SK-N-SH (cell line): ENCODE data around the gene ATP6V0A1. TPM values are rescaled to one million over a fixed set of nuclear protein-coding genes. Genes with fewer than 3 reads are reported as not detected.

Source experiments
- CTCF ChIA-PET: fragments of 300-600, 350-600 bp; formaldehyde crosslinking; extraction: SDS; loops from one replicate; lab custom pipeline; 2021; lab: Yijun Ruan, JAX
- POLR2A ChIA-PET: fragments of 350-600 bp; sonication (Branson Sonifier 250); formaldehyde crosslinking; extraction: SDS; loops from one replicate; lab custom pipeline; 2020; ENCODE audit warnings: antibody characterized with exemption, inconsistent platforms; lab: Yijun Ruan, JAX
- DNase-seq: peaks from one replicate; pipeline ENCODE4 v3.0.0; 2012
- H2AFZ ChIP-seq: fragments of 200-600 bp; sonication (generic); 2 replicates; pipeline ENCODE4 v1.8.1; 2016; ENCODE audit warnings: antibody characterized with exemption, mild to moderate bottlenecking, low read depth
- H3F3A ChIP-seq: fragments of 200-600 bp; sonication (generic); replicated peaks from 2 replicates; pipeline ENCODE3; 2016; ENCODE audit warnings: antibody characterized with exemption, mild to moderate bottlenecking; ENCODE audit not compliant: insufficient read depth
- H3K27ac ChIP-seq, 2 experiments: fragments of 200-500 bp in 1 of 2; fragments of 200-600 bp in 1 of 2; sonication (Bioruptor generic) in 1 of 2; sonication (generic), shearing (Covaris generic) in 1 of 2; 2 replicates each; pipeline versions ENCODE4 v1.5.1 to v1.6.1; 2014 to 2016; ENCODE audit warnings: low read depth in 2 of 2, inconsistent platforms in 1 of 2, low read length in 1 of 2, mild to moderate bottlenecking in 1 of 2, mixed read lengths in 1 of 2
- H3K27me3 ChIP-seq: fragments of 200-600 bp; sonication (generic), shearing (Covaris generic); 2 replicates; pipeline ENCODE4 v1.6.1; 2016; ENCODE audit warnings: mixed run types; ENCODE audit not compliant: insufficient read depth
- H3K36me3 ChIP-seq, 2 experiments: fragments of 200-500 bp in 1 of 2; fragments of 200-600 bp in 1 of 2; sonication (Bioruptor generic) in 1 of 2; sonication (generic) in 1 of 2; replicated peaks in 1 of 2; 2 replicates each; pipeline versions ENCODE3 to v1.5.1; 2014 to 2016; ENCODE audit warnings: low read length in 1 of 2, mild to moderate bottlenecking in 1 of 2; ENCODE audit not compliant: insufficient read depth in 2 of 2, control insufficient read depth in 1 of 2
- H3K4me1 ChIP-seq, 2 experiments: fragments of 200-500 bp in 1 of 2; fragments of 200-600 bp in 1 of 2; sonication (Bioruptor generic) in 1 of 2; sonication (generic), shearing (Covaris generic) in 1 of 2; 2 replicates each; pipeline versions ENCODE4 v1.5.1 to v1.6.1; 2014 to 2016; ENCODE audit warnings: low read depth in 1 of 2, low read length in 1 of 2, mixed run types in 1 of 2; ENCODE audit not compliant: insufficient read depth in 2 of 2, control insufficient read depth in 1 of 2
- H3K4me2 ChIP-seq: fragments of 200-600 bp; sonication (generic), shearing (Covaris generic); 2 replicates; pipeline ENCODE4 v1.6.1; 2017; ENCODE audit warnings: mixed run types
- H3K4me3 ChIP-seq, 2 experiments: fragments of 200-500 bp in 1 of 2; fragments of 200-600 bp in 1 of 2; sonication (Bioruptor generic) in 1 of 2; sonication (generic), shearing (Covaris generic) in 1 of 2; 2 replicates each; pipeline versions ENCODE4 v1.5.1 to v1.8.1; 2014 to 2016; ENCODE audit warnings: low read depth in 2 of 2, inconsistent platforms in 1 of 2, low read length in 1 of 2, mild to moderate bottlenecking in 1 of 2, mixed read lengths in 1 of 2, moderate library complexity in 1 of 2
- H3K79me2 ChIP-seq: fragments of 200-600 bp; sonication (generic); 2 replicates; pipeline ENCODE4 v1.8.1; 2017; ENCODE audit warnings: mild to moderate bottlenecking; ENCODE audit not compliant: insufficient read depth
- H3K9ac ChIP-seq: fragments of 200-600 bp; sonication (generic); 2 replicates; pipeline ENCODE4 v1.6.1; 2017; ENCODE audit warnings: mixed run types
- H3K9me2 ChIP-seq: fragments of 200-600 bp; sonication (generic); 2 replicates; pipeline ENCODE4 v1.6.1; 2017; ENCODE audit warnings: mixed run types
- H3K9me3 ChIP-seq: fragments of 200-600 bp; sonication (generic); 2 replicates; pipeline ENCODE4 v1.6.1; 2017; ENCODE audit warnings: mixed run types, mild to moderate bottlenecking, moderate library complexity
- H4K20me1 ChIP-seq: fragments of 200-600 bp; sonication (generic); 2 replicates; pipeline ENCODE4 v1.6.1; 2017; ENCODE audit warnings: mild to moderate bottlenecking, mixed run types; ENCODE audit not compliant: insufficient read depth
- CHD2 ChIP-seq: fragments of 150-350 bp; IDR thresholded peaks from 2 replicates; pipeline ENCODE4 v1.6.1; 2018; ENCODE audit warnings: low read length; ENCODE audit not compliant: partially characterized antibody
- CTCF ChIP-seq: fragments of 200-600 bp; sonication (generic); IDR thresholded peaks from 2 replicates; pipeline ENCODE4 v1.6.1; 2017; ENCODE audit warnings: antibody characterized with exemption, mild to moderate bottlenecking, moderate library complexity
- EP300 ChIP-seq, 2 experiments: IDR thresholded peaks; 2 replicates each; pipeline versions ENCODE4 v1.4.0 to v1.6.1; 2012; ENCODE audit warnings: borderline replicate concordance in 1 of 2, low read depth in 1 of 2, low read length in 1 of 2
- FOSL2 ChIP-seq: IDR thresholded peaks from 2 replicates; pipeline ENCODE4 v1.4.0; 2012; ENCODE audit warnings: low read depth, mild to moderate bottlenecking, moderate library complexity, borderline replicate concordance
- FOXJ3 ChIP-seq: sonication (generic); formaldehyde crosslinking; IDR thresholded peaks from 2 replicates; pipeline ENCODE4 v1.5.1; 2020; ENCODE audit warnings: mild to moderate bottlenecking, missing genetic modification reagents
- FOXM1 ChIP-seq: IDR thresholded peaks from 2 replicates; pipeline ENCODE4 v1.4.0; 2012; ENCODE audit warnings: low read depth, mild to moderate bottlenecking
- JUND ChIP-seq: IDR thresholded peaks from 2 replicates; pipeline ENCODE4 v1.4.0; 2012
- MAX ChIP-seq: IDR thresholded peaks from 2 replicates; pipeline ENCODE4 v1.4.0; 2012; ENCODE audit warnings: low read depth
- MEF2A ChIP-seq: IDR thresholded peaks from 2 replicates; pipeline ENCODE4 v1.4.0; 2012; ENCODE audit warnings: low read depth, borderline replicate concordance
- MXI1 ChIP-seq: IDR thresholded peaks from 2 replicates; pipeline ENCODE4 v1.6.1; 2012; ENCODE audit warnings: mild to moderate bottlenecking, low read depth, low read length, improper control_type of control experiment
- NFIC ChIP-seq: IDR thresholded peaks from 2 replicates; pipeline ENCODE4 v1.4.0; 2012; ENCODE audit warnings: borderline replicate concordance
- PBX3 ChIP-seq: IDR thresholded peaks from 2 replicates; pipeline ENCODE4; 2012
- POLR2AphosphoS5 ChIP-seq: IDR thresholded peaks from 2 replicates; pipeline ENCODE4 v1.6.1; 2012; ENCODE audit warnings: low read depth, low read length
- RCOR1 ChIP-seq: fragments of 150-350 bp; IDR thresholded peaks from 2 replicates; pipeline ENCODE4 v1.6.1; 2017; ENCODE audit warnings: antibody characterized with exemption, low read length
- RFX5 ChIP-seq: IDR thresholded peaks from 2 replicates; pipeline ENCODE4 v1.6.1; 2012; ENCODE audit warnings: mild to moderate bottlenecking, improper control_type of control experiment, low read length
- SIN3A ChIP-seq: IDR thresholded peaks from 2 replicates; pipeline ENCODE4 v1.6.1; 2012; ENCODE audit warnings: low read depth, mild to moderate bottlenecking, low read length, moderate library complexity, borderline replicate concordance
- SMC3 ChIP-seq: IDR thresholded peaks from 2 replicates; pipeline ENCODE4 v1.6.1; 2012; ENCODE audit warnings: low read depth, low read length, improper control_type of control experiment
- TCF12 ChIP-seq: IDR thresholded peaks from 2 replicates; pipeline ENCODE4 v1.4.0; 2012
- TEAD4 ChIP-seq: IDR thresholded peaks from 2 replicates; pipeline ENCODE4 v1.4.0; 2012; ENCODE audit warnings: mild to moderate bottlenecking, borderline replicate concordance; ENCODE audit not compliant: insufficient read depth
- USF2 ChIP-seq: fragments of 150-350 bp; IDR thresholded peaks from 2 replicates; pipeline ENCODE4 v1.6.1; 2017; ENCODE audit warnings: antibody characterized with exemption, low read length, low read depth, borderline replicate concordance
- YY1 ChIP-seq: IDR thresholded peaks from 2 replicates; pipeline ENCODE4 v1.4.0; 2012; ENCODE audit warnings: low read depth, mild to moderate bottlenecking
- WGBS: methylation state at CpG from one replicate; pipeline ENCODE4 v1.1.6; 2017; ENCODE audit warnings: low lambda C conversion rate; 5-methylcytosine and 5-hydroxymethylcytosine counted together
- polyA plus RNA-seq, 3 experiments: library from polyadenylated mRNA; depleted of rRNA; stranded (reverse); fragments of >200 nt; gene quantifications; 2 replicates each; pipeline ENCODE4 v1.2.3, GENCODE V29; 2012

Gene ATP6V0A1
- polyA plus RNA-seq, 1 of the 3 experiments (the other 2 are of a cell fraction), result 31.7 TPM

GRCh38 chr17:42509409-42509808 lies 50.7 kb downstream of the ATP6V0A1 start:
- no peaks in the 10 kb centered on the region for H3F3A ChIP-seq
- CTCF ChIA-PET, result interaction anchor here (1.0 to 3.8 kb wide), 2 partner anchors 8 to 18 kb away, joined by 5 to 22 read pairs; no protein-coding TSS in a partner anchor

GRCh38 chr17:42509841-42510240 lies 51.2 kb downstream of the ATP6V0A1 start:
- Histone ChIP-seq H3K4me2 (no peak overlapping the region), H3K27ac (no peak overlapping the region), H3K9ac (no peak overlapping the region), H3K4me3 (no peak overlapping the region), H3K36me3 (peaks cover 4 to 37% of the 10 kb centered on the region in 2 experiments), H3K27me3 (no peaks in the 10 kb centered on the region), H4K20me1 (no peaks in the 10 kb centered on the region), H3F3A (no peaks in the 10 kb centered on the region), H2AFZ (no peak overlapping the region), H3K9me3 (no peaks in the 10 kb centered on the region), H3K79me2 (no peaks in the 10 kb centered on the region), H3K9me2 (no peaks in the 10 kb centered on the region), H3K4me1 (no peaks in the 10 kb centered on the region)
- 100% methylated on average over 2 of the region's 2 CpGs for WGBS
- TF ChIP-seq USF2, result no peak
- no peak for TF ChIP-seq POLR2AphosphoS5
- TF ChIP-seq EP300 (IDR thresholded peaks at IDR 0.05; ENCODE audit: borderline replicate concordance in 1 of 2, low read depth in 1 of 2, low read length in 1 of 2), result no peak
- no peak for TF ChIP-seq TEAD4
- no peak for TF ChIP-seq FOSL2
- TF ChIP-seq FOXJ3 (CRISPR knock-in tag), result no peak
- TF ChIP-seq MEF2A, result no peak
- no peak for TF ChIP-seq SIN3A
- no peak for TF ChIP-seq RFX5
- ChIA-PET POLR2A (no interaction called here), CTCF (interaction anchor here (1.2 to 3.8 kb wide), 3 partner anchors 17 to 186 kb away, joined by 3 to 22 read pairs (median 3); no protein-coding TSS in a partner anchor)
- no peak for DNase-seq

More at GRCh38 chr17:42509409-42509808, 50.7 kb downstream of the ATP6V0A1 start:
- H3K4me2 ChIP-seq, result no peak overlapping the region
- H3K27ac ChIP-seq, result no peak overlapping the region
- no peaks in the 10 kb centered on the region for H3K9me3 ChIP-seq
- no peak overlapping the region for H3K9ac ChIP-seq
- no peak overlapping the region for H3K4me3 ChIP-seq
- H3K4me1 ChIP-seq, result no peaks in the 10 kb centered on the region
- no peak for DNase-seq
- H3K79me2 ChIP-seq, result no peaks in the 10 kb centered on the region
- POLR2A ChIA-PET, result no interaction called here
- H4K20me1 ChIP-seq, result no peaks in the 10 kb centered on the region
- 95% methylated on average over 5 of the region's 5 CpGs for WGBS
- no peaks in the 10 kb centered on the region for H3K9me2 ChIP-seq
- TF ChIP-seq TEAD4 (no peak), CTCF (no peak), MAX (no peak), TCF12 (no peak), NFIC (no peak), YY1 (no peak), PBX3 (no peak), CHD2 (no peak), FOXM1 (no peak), RCOR1 (no peak), POLR2AphosphoS5 (no peak), MXI1 (no peak), SMC3 (no peak), JUND (no peak)
- TF ChIP-seq, all 33 proteins: peak for 0
- peaks cover 4 to 37% of the 10 kb centered on the region in 2 experiments for H3K36me3 ChIP-seq
- H2AFZ ChIP-seq, result no peak overlapping the region
- no peaks in the 10 kb centered on the region for H3K27me3 ChIP-seq
